OCI-LY1 (cell line): ENCODE measurements around the gene TSPYL6.

Experiments used
- EZH2 ChIP-seq: fragments of 200-600 bp; sonication (generic), shearing (Covaris generic); IDR thresholded peaks from 2 replicates; pipeline ENCODE4 v1.8.0; 2017; ENCODE audit warnings: borderline replicate concordance, mixed run types, mild to moderate bottlenecking, antibody characterized with exemption, low read length, moderate library complexity, mixed read lengths
- TF ChIP-seq, protein P1 (sequence below): fragments of 200-600 bp; sonication (generic), shearing (Covaris generic); IDR thresholded peaks from 2 replicates; pipeline ENCODE4 v1.5.1; 2017; ENCODE audit warnings: mild to moderate bottlenecking, antibody characterized with exemption, low read length, moderate library complexity, mixed read lengths

DNA sequence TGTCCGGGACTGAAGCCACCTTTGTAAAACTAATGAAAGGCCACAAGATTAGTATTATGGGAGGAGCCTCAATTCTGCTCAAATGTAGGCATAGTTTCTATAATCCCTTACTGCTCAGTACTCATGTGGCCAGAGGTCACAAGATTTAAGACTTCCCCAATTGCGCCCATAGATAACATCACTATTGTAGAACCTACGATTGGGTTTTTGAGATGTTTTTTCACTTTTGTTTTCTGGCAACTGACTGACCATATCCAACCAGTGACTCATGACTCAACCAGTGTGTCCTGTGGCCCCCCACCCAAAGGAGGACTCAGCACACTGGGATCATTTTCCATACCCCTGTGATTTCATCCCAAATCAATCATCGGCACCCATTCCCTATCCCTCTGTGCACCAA lies 15.2 kb upstream of the TSPYL6 start:
- TF ChIP-seq, protein P1, sequence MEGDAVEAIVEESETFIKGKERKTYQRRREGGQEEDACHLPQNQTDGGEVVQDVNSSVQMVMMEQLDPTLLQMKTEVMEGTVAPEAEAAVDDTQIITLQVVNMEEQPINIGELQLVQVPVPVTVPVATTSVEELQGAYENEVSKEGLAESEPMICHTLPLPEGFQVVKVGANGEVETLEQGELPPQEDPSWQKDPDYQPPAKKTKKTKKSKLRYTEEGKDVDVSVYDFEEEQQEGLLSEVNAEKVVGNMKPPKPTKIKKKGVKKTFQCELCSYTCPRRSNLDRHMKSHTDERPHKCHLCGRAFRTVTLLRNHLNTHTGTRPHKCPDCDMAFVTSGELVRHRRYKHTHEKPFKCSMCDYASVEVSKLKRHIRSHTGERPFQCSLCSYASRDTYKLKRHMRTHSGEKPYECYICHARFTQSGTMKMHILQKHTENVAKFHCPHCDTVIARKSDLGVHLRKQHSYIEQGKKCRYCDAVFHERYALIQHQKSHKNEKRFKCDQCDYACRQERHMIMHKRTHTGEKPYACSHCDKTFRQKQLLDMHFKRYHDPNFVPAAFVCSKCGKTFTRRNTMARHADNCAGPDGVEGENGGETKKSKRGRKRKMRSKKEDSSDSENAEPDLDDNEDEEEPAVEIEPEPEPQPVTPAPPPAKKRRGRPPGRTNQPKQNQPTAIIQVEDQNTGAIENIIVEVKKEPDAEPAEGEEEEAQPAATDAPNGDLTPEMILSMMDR, result no peak
- no peak for TF ChIP-seq EZH2
